Natural killer cell (primary cell): ENCODE data around the gene R3HDM4. TPM values are rescaled to one million over a fixed set of nuclear protein-coding genes. Genes with fewer than 3 reads are reported as not detected.

Source experiments
- ATAC-seq, 3 donors: fragments of 150-1000 bp in 2 of 3; fragments of 200-7000 bp in 1 of 3; cut with Tn5 transposase; 1 replicate in 1 of 3; 2 replicates in 2 of 3; pipeline ENCODE4 v1.10.0; 2021; ENCODE audit warnings: mild to moderate bottlenecking in 2 of 3, moderate library complexity in 2 of 3
- DNase-seq, 2 donors: peaks; one replicate each; pipeline versions ENCODE4 v3.0.0 to v3.0.0-alpha.2; 2013 to 2021; ENCODE audit warnings: mixed read lengths in 1 of 2
- H3K27ac ChIP-seq: one replicate; pipeline ENCODE4 v1.5.1; 2013; ENCODE audit warnings: mild to moderate bottlenecking, low read length
- H3K27me3 ChIP-seq: one replicate; pipeline ENCODE4 v1.6.1; 2013; ENCODE audit warnings: low read length; ENCODE audit not compliant: control insufficient read depth, insufficient read depth
- H3K36me3 ChIP-seq: one replicate; pipeline ENCODE4 v1.6.1; 2013; ENCODE audit warnings: low read length; ENCODE audit not compliant: control insufficient read depth, insufficient read depth
- H3K4me1 ChIP-seq: one replicate; pipeline ENCODE4 v1.6.1; 2013; ENCODE audit warnings: low read length; ENCODE audit not compliant: control insufficient read depth, insufficient read depth
- H3K4me3 ChIP-seq: one replicate; pipeline ENCODE4 v1.5.1; 2013; ENCODE audit warnings: low read length
- H3K9me3 ChIP-seq: one replicate; pipeline ENCODE4 v1.6.1; 2013; ENCODE audit warnings: low read length; ENCODE audit not compliant: control insufficient read depth, insufficient read depth
- H3K27ac Mint-ChIP-seq, 2 donors: one replicate each; pipeline ENCODE4 v1.8.0; 2022; ENCODE audit warnings: mild to moderate bottlenecking in 2 of 2, mixed read lengths in 2 of 2, moderate library complexity in 1 of 2
- H3K27me3 Mint-ChIP-seq, 2 donors: one replicate each; pipeline ENCODE4 v1.8.0; 2022; ENCODE audit warnings: low read depth in 2 of 2, mixed read lengths in 2 of 2
- H3K36me3 Mint-ChIP-seq: one replicate; pipeline ENCODE4 v1.8.0; 2022; ENCODE audit warnings: mixed read lengths
- H3K4me1 Mint-ChIP-seq, 2 donors: one replicate each; pipeline ENCODE4 v1.8.0; 2022; ENCODE audit warnings: mixed read lengths in 2 of 2
- H3K4me3 Mint-ChIP-seq: one replicate; pipeline ENCODE4 v1.8.0; 2022; ENCODE audit warnings: mild to moderate bottlenecking, moderate library complexity, mixed read lengths
- H3K9me3 Mint-ChIP-seq, 2 donors: one replicate each; pipeline ENCODE4 v1.8.0; 2022; ENCODE audit warnings: mixed read lengths in 2 of 2
- WGBS: methylation state at CpG from one replicate; pipeline ENCODE4 v1.1.7; 2013; ENCODE audit warnings: missing lambda C conversion rate; ENCODE audit not compliant: insufficient coverage; 5-methylcytosine and 5-hydroxymethylcytosine counted together
- intact Hi-C: fragments of 100-400 bp; cut with micrococcal nuclease; formaldehyde crosslinking; loops from one replicate; pipeline ENCODE4 v1.14.2; 2022
- total RNA-seq, 4 donors: library from RNA; stranded (reverse); fragments of 120-200 nt in 1 of 4; gene quantifications; one replicate each; pipeline versions ENCODE4 v1.2.3 to v1.2.4, GENCODE V29; 2013 to 2022
- TF ChIP-seq, protein P1 (sequence below): fragments of 200-600 bp; IDR thresholded peaks from one replicate; pipeline ENCODE4 v1.8.0; 2022; ENCODE audit warnings: antibody characterized with exemption

R3HDM4 gene
- total RNA-seq, 3 donors from 2014 or later (not counting 1 experiment from before 2014, with no cell fraction given) = 88.7 to 106 (median 97.8) TPM

GRCh38 chr19:906480-906879 is 6.5 kb downstream of the R3HDM4 start:
- peak overlapping the region; percentile 69 for H3K27ac ChIP-seq
- intact Hi-C loops = no loop called here
- Mint-ChIP-seq H3K4me3 (no peak overlapping the region), H3K27ac (peak overlapping the region; percentile 36 to 38), H3K9me3 (no peaks in the 10 kb centered on the region), H3K36me3 (no peaks in the 10 kb centered on the region), H3K27me3 (no peaks in the 10 kb centered on the region), H3K4me1 (peaks cover 12 to 20% of the 10 kb centered on the region in 2 donors)
- peaks cover 6% of the 10 kb centered on the region for H3K36me3 ChIP-seq
- H3K4me3 ChIP-seq = no peak overlapping the region
- no peaks in the 10 kb centered on the region for H3K27me3 ChIP-seq
- peaks cover 62% of the 10 kb centered on the region for H3K4me1 ChIP-seq
- TF ChIP-seq, protein P1, sequence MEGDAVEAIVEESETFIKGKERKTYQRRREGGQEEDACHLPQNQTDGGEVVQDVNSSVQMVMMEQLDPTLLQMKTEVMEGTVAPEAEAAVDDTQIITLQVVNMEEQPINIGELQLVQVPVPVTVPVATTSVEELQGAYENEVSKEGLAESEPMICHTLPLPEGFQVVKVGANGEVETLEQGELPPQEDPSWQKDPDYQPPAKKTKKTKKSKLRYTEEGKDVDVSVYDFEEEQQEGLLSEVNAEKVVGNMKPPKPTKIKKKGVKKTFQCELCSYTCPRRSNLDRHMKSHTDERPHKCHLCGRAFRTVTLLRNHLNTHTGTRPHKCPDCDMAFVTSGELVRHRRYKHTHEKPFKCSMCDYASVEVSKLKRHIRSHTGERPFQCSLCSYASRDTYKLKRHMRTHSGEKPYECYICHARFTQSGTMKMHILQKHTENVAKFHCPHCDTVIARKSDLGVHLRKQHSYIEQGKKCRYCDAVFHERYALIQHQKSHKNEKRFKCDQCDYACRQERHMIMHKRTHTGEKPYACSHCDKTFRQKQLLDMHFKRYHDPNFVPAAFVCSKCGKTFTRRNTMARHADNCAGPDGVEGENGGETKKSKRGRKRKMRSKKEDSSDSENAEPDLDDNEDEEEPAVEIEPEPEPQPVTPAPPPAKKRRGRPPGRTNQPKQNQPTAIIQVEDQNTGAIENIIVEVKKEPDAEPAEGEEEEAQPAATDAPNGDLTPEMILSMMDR = no peak
- H3K9me3 ChIP-seq = no peaks in the 10 kb centered on the region
- 92% methylated on average over 6 of the region's 7 CpGs for WGBS
- ATAC-seq = no peak
- DNase-seq = peak in 1 of 2 donors; percentile 64

GRCh38 chr19:904545-904944 is 8.5 kb downstream of the R3HDM4 start:
- H3K4me3 ChIP-seq = no peak overlapping the region
- TF ChIP-seq, protein P1 = no peak
- intact Hi-C loops = no loop called here
- H3K27ac Mint-ChIP-seq = no peak overlapping the region
- peaks cover 14% of the 10 kb centered on the region for H3K36me3 ChIP-seq
- no peaks in the 10 kb centered on the region for H3K9me3 ChIP-seq
- H3K36me3 Mint-ChIP-seq = no peaks in the 10 kb centered on the region
- H3K4me1 ChIP-seq = peaks cover 50% of the 10 kb centered on the region
- no peaks in the 10 kb centered on the region for H3K27me3 Mint-ChIP-seq
- peaks cover 8 to 19% of the 10 kb centered on the region in 2 donors for H3K4me1 Mint-ChIP-seq
- no peak for ATAC-seq
- no peaks in the 10 kb centered on the region for H3K9me3 Mint-ChIP-seq
- H3K27me3 ChIP-seq = no peaks in the 10 kb centered on the region
- 96% methylated on average over 8 of the region's 8 CpGs for WGBS
- H3K27ac ChIP-seq = no peak overlapping the region
- no peak overlapping the region for H3K4me3 Mint-ChIP-seq
- no peak for DNase-seq

- intact Hi-C loops = no loop called here
- WGBS = 94% methylated on average over 32 of the region's 32 CpGs
- no peaks in the 10 kb centered on the region for H3K27me3 Mint-ChIP-seq
- H3K27ac ChIP-seq = no peak overlapping the region
- no peaks in the 10 kb centered on the region for H3K27me3 ChIP-seq
- H3K9me3 Mint-ChIP-seq = no peaks in the 10 kb centered on the region
- H3K36me3 ChIP-seq = peaks cover 22% of the 10 kb centered on the region
- H3K4me1 ChIP-seq = peaks cover 38% of the 10 kb centered on the region
- H3K27ac Mint-ChIP-seq = no peak overlapping the region
- no peak for DNase-seq
- ATAC-seq = no peak
- no peak overlapping the region for H3K4me3 ChIP-seq
- H3K9me3 ChIP-seq = no peaks in the 10 kb centered on the region
- peaks cover 0 to 7% of the 10 kb centered on the region in 2 donors for H3K4me1 Mint-ChIP-seq
- H3K36me3 Mint-ChIP-seq = no peaks in the 10 kb centered on the region
- TF ChIP-seq, protein P1 = no peak
- H3K4me3 Mint-ChIP-seq = no peak overlapping the region
Measured at GRCh38 chr19:903266-903797, 9.7 kb downstream of the R3HDM4 start.
